Osteocyte (in vitro differentiated cells): Measurements from ENCODE around the gene OMG. TPM values are rescaled to one million over a fixed set of nuclear protein-coding genes. Genes with fewer than 3 reads are reported as not detected.

Experiments
- DNase-seq: peaks from one replicate; pipeline ENCODE4 v3.0.0; 2021; ENCODE audit warnings: mixed read lengths; ENCODE audit not compliant: unreplicated experiment; ENCODE audit errors: extremely low spot score
- H3K27ac Mint-ChIP-seq: one replicate; pipeline ENCODE4 v1.8.0; 2021; ENCODE audit warnings: mild to moderate bottlenecking, mixed read lengths; ENCODE audit not compliant: unreplicated experiment
- H3K27me3 Mint-ChIP-seq: one replicate; pipeline ENCODE4 v1.8.0; 2021; ENCODE audit warnings: mixed read lengths; ENCODE audit not compliant: unreplicated experiment
- H3K36me3 Mint-ChIP-seq: one replicate; pipeline ENCODE4 v1.8.0; 2021; ENCODE audit warnings: mixed read lengths; ENCODE audit not compliant: unreplicated experiment
- H3K4me1 Mint-ChIP-seq: one replicate; pipeline ENCODE4 v1.8.0; 2021; ENCODE audit warnings: mixed read lengths; ENCODE audit not compliant: unreplicated experiment
- H3K4me3 Mint-ChIP-seq: one replicate; pipeline ENCODE4 v1.8.0; 2021; ENCODE audit warnings: mild to moderate bottlenecking, moderate library complexity, mixed read lengths; ENCODE audit not compliant: unreplicated experiment
- H3K9me3 Mint-ChIP-seq: one replicate; pipeline ENCODE4 v1.8.0; 2021; ENCODE audit warnings: mixed read lengths; ENCODE audit not compliant: unreplicated experiment
- CTCF ChIP-seq: fragments of 200-600 bp; sonication (generic); IDR thresholded peaks from 2 replicates; pipeline ENCODE4 v1.5.0; 2021; ENCODE audit warnings: antibody characterized with exemption, mild to moderate bottlenecking, moderate library complexity
- total RNA-seq: library from RNA; stranded (reverse); gene quantifications from 2 replicates; pipeline ENCODE4 v1.2.1, GENCODE V29; 2021

The OMG gene
- total RNA-seq, 1 donor from 2014 or later: not detected

DNA sequence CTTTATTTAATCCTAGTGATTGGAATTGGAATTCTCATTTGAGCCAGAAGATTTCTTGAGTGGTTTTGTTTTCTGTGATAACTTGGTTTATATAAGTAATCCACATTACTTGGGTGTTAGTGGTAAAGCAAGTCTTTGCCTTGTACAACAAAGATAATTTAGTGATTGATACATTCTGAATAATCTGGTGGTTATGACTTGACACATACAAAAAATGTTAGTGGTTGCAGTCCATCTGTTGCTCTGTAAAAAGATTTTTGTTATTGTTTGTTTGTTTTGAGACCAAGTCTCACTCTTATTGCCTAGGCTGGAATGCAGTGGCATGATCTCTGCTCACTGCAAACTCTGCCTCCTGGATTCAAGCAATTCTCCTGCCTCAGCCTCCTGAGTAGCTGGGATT lies 13.2 kb downstream of the OMG start:
- DNase-seq: no peak
- TF ChIP-seq CTCF: no peak
- no peaks in the 10 kb centered on the region for H3K9me3 Mint-ChIP-seq
- H3K27ac Mint-ChIP-seq: no peak overlapping the region
- H3K27me3 Mint-ChIP-seq: no peaks in the 10 kb centered on the region
- peaks cover 1% of the 10 kb centered on the region for H3K4me1 Mint-ChIP-seq
- H3K36me3 Mint-ChIP-seq: peaks cover 30% of the 10 kb centered on the region
- H3K4me3 Mint-ChIP-seq: no peak overlapping the region

DNA sequence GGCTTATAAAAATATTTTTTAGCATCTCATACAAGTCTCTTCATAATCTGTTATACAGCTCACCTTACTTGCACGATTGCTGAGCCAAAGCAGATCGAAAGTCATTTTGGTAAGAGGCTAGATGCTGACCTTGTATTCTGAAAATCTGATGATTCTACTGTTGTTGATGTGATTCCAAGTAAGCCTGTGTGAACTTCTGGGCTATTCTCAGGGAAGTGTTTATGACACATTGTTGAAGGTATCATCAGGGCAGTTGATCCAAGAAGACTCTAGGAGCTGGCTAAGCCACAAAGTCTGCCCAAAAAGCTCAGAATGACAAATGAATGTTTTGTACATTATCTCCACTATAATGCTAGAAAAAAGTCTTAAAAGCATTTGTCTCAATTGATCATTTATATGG lies 16.0 kb downstream of the OMG start:
- no peak for DNase-seq
- Mint-ChIP-seq H3K4me3 (no peak overlapping the region), H3K27ac (no peak overlapping the region), H3K36me3 (peaks cover 20% of the 10 kb centered on the region), H3K4me1 (no peaks in the 10 kb centered on the region), H3K9me3 (no peaks in the 10 kb centered on the region), H3K27me3 (no peaks in the 10 kb centered on the region)
- TF ChIP-seq CTCF: no peak

DNA sequence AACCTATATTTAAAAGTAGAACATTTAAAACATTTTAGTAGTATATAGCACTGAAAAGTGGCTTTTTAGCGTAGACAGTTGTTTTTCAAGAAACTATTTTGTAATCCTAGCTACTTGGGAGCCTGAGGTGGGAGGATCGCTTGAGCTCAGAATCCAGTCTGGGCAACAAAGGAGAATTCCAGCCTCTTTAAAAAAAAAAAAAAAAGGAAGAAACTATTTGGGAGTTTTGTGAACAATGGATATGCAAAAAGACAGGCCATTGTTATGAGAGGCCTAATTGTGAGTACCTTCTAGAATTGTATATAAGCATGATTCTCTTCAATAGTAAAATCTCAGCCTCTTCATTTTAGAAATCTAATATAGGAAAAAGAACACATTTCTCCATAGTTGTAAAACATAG lies 17.6 kb downstream of the OMG start:
- Mint-ChIP-seq H3K4me3 (no peak overlapping the region), H3K27ac (no peak overlapping the region), H3K27me3 (no peaks in the 10 kb centered on the region), H3K36me3 (peaks cover 32% of the 10 kb centered on the region), H3K4me1 (peaks cover 4% of the 10 kb centered on the region), H3K9me3 (peaks cover 5% of the 10 kb centered on the region)
- TF ChIP-seq CTCF: no peak
- no peak for DNase-seq

DNA sequence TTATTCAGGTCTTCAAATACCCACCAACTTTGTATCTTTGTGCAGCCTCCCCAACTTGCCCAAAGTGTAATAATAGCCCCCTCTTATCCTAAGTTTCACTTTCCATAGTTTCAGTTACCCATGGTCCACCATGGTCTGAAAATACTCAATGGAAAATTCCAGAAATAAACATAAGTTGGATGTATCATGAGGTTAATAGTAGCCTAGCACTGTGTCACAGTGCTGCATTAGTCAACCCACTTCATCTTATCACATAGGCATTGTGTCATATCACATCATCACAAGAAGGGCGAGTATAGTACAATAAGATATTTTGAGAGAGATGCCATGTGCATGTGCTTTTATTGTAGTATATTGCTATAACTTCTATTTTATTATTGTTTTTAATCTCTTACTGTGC lies 21.9 kb downstream of the OMG start:
- no peak overlapping the region for H3K27ac Mint-ChIP-seq
- no peak for TF ChIP-seq CTCF
- H3K4me3 Mint-ChIP-seq: no peak overlapping the region
- peaks cover 5% of the 10 kb centered on the region for H3K9me3 Mint-ChIP-seq
- no peak for DNase-seq
- no peaks in the 10 kb centered on the region for H3K27me3 Mint-ChIP-seq
- H3K36me3 Mint-ChIP-seq: peaks cover 35% of the 10 kb centered on the region
- H3K4me1 Mint-ChIP-seq: peaks cover 17% of the 10 kb centered on the region

GRCh38 chr17:31274252-31274651 lies 22.8 kb downstream of the OMG start:
- H3K36me3 Mint-ChIP-seq: peaks cover 31% of the 10 kb centered on the region
- no peak overlapping the region for H3K4me3 Mint-ChIP-seq
- no peak overlapping the region for H3K27ac Mint-ChIP-seq
- no peak for TF ChIP-seq CTCF
- peaks cover 5% of the 10 kb centered on the region for H3K9me3 Mint-ChIP-seq
- no peak for DNase-seq
- H3K27me3 Mint-ChIP-seq: no peaks in the 10 kb centered on the region
- H3K4me1 Mint-ChIP-seq: peaks cover 25% of the 10 kb centered on the region
